ENCODE data around the gene BHLHA15. TPM values are rescaled to one million over a fixed set of nuclear protein-coding genes. Genes with fewer than 3 reads are reported as not detected.

BHLHA15 gene
- total RNA-seq, 1 experiment from 2014 or later: not detected

DNA sequence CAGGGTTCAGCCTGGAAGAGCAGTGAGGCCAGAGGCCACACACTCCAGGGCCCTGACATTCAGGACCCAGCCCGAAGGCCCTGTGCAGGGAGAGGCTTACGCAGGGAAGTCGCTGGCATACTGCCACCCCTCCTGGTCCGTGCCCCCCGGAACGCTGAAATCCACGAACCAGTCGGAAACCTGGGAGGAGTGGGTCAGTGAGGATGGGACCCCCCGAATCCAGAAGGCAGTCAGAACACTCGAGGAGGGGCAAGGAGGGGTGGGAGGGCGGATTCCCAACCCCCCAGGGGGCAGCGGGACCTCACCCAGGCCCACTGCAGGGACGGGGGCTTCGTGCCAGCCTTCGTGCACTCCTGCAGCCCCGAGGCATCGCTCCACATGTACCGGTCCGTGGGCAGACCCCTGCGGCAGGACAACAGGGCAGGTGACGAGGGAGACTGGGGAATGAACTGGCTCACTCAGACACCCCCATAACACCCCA is 13.5 kb downstream of the BHLHA15 start:
- no peak for DNase-seq (ENCODE audit: low spot score)

- DNase-seq (ENCODE audit: low spot score): no peak
These were observed 14.8 kb downstream of the BHLHA15 start for GRCh38 chr7:98225913-98226614.

DNA sequence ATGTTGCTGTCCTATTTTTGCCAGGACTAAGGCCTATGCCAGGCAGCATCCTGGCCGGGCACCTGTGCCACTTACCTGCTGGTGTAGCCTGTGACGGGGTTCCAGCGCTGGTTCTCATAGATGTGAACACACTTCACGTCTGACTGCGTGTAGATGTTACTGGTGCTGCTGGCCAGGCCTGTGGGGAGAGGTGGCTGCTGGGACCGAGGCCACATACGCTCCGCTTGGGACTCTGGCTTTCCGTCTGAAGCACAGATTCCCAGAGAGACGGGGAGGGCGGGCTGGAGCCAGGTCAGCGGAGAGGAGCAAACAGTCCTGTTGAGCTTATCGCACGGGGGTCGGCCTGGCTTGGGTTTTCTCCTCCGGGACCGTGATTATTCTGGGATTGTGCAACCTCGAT is 16.7 kb downstream of the BHLHA15 start:
- no peak for DNase-seq (ENCODE audit: low spot score)

GRCh38 chr7:98228801-98229200 is 17.6 kb downstream of the BHLHA15 start:
- DNase-seq (ENCODE audit: low spot score): no peak

DNA sequence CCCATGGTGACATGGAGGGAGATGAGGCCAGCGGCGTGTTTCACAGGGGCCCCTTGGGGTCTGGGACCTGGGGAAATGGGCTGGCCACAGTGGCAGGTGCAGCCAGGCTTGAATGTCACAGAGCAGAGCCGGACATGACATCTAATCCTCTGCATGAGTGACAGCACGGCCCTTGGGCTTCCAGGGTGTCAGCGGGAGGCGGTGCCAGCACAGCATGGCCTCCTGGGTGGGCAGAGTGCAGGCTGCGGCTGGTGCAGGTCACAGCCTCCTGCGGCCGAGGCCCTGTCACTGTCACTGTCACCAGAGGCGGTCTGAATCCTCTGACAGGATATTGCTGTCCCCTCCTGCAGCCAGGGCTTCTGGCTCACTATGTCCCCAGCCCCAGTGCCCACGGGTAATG is 18.2 kb downstream of the BHLHA15 start:
- no peak for DNase-seq (ENCODE audit: low spot score)

- no peak for DNase-seq (ENCODE audit: low spot score)
These were observed 18.9 kb downstream of the BHLHA15 start for GRCh38 chr7:98229991-98230745.

DNA sequence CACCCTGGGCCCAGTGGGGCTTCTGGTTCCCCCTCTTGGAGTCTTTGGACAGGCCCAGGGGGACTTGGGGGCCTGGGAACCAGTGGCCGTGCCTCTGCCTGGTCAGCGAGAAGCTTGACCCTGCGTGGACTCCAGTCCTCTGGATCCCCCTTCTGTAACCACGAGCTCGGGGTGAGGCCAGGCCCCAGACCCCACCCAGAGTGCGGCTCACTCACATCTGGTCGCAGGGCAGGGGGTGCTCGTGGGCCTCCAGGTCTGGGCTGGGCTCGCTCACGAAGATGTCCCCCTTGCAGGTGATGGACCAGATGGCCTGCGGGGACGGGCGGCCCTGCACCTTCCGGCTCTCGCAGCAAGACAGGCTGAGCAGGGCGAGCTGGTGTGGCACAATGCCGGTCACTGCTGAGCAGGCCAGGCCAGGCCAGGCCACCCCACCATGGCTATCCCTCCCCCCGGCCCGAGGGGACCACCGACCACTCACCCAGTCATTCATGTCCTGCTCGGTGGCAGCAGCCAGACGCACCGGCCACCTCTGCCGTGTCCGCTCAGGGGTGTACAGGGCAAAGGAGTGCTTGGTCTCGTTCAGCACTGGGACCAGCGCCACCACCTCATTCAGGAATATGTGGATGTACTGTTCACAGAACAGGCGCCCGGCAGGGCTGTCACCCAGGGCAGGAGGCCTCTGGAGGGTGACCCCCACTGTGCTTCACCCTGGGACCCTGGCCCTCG is 19.7 kb downstream of the BHLHA15 start:
- no peak for DNase-seq (ENCODE audit: low spot score)

- no peak for DNase-seq (ENCODE audit: low spot score)
These were observed 20.4 kb downstream of the BHLHA15 start for GRCh38 chr7:98231493-98232262.

DNA sequence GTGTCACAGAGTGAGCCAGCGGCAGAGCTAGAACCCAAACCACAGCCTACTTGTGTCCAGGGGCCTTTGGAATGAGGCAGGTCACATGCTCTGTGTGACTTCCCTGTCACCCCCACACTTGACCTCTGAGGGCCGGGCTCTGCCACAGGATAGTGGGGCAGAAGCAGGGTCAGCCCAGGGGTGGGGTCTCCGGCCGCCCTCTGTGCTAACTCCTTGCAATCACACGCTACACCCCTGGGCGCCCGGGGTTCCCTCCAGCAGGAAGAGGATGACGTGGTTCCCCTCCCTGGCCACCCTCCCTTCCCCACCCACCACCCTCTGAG is 21.0 kb downstream of the BHLHA15 start:
- DNase-seq (ENCODE audit: low spot score): no peak

- DNase-seq (ENCODE audit: low spot score): no peak
These were observed 21.6 kb downstream of the BHLHA15 start for GRCh38 chr7:98232799-98233198.

DNA sequence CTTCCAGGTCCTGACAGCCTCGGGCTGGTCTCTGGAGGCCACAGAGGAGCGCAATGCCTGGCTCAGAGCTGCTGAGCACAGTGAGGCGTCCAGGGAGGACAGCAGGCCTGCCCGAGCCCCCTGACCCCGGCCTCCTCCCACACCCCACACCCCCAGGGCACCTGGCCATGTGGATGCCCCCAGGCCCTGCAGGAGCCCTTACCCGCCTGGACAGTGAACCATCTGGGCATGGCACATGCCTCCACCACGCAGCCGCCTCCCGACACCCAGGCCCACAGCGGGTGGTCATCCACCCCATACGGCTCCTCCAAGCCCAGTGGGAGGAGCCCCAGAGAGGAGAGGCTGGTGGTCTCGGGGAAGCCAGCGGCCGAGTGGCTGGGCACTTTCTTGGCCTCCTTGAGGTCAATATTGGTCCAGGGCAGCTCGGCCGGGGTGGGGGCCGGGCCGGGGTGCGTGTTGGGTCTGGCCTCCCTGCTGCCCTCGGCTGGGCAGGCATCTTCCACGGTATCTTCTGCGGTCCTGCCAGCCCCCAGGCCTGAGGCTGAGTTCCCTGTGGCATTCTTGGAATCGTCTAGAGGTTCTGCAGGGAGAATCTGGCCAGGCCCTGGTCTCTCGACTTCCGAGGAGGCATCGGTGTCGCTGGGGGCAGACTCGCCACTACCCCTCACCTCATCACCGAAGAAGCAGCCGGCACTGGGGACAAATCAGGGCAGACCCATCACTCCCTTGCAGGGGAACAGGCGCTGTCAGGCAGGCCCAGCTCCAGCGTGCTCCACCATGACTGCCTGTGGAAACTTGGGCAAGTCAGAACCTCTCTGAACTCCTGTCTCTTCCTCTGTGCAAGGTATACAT is 22.2 kb downstream of the BHLHA15 start:
- DNase-seq (ENCODE audit: low spot score): no peak

GRCh38 chr7:98234429-98235147 is 23.3 kb downstream of the BHLHA15 start:
- DNase-seq (ENCODE audit: low spot score): no peak

GRCh38 chr7:98235901-98236300 is 24.7 kb downstream of the BHLHA15 start:
- DNase-seq (ENCODE audit: low spot score): no peak

GRCh38 chr7:98236355-98237185 is 25.3 kb downstream of the BHLHA15 start:
- no peak for DNase-seq (ENCODE audit: low spot score)

DNA sequence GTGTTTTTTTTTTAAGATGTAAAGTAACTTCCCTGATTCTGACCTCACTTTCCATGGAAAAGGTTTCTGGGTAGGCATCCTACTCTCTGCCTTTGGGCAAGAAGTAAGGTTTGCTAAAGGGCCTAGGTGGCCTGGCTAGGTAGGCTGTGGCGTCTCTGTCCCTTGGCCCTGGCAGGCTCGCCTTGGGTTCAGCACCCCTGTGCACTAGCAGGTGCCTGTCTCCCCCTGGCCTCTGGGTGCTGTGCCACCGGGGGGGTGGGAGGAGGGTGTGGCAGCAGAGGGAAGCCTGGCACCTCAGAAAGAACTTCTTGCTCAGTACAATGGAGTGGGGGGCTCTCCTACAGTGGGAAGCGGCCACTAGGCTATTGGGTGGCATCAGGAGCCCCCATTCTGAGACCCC is 26.8 kb downstream of the BHLHA15 start:
- no peak for DNase-seq (ENCODE audit: low spot score)

DNA sequence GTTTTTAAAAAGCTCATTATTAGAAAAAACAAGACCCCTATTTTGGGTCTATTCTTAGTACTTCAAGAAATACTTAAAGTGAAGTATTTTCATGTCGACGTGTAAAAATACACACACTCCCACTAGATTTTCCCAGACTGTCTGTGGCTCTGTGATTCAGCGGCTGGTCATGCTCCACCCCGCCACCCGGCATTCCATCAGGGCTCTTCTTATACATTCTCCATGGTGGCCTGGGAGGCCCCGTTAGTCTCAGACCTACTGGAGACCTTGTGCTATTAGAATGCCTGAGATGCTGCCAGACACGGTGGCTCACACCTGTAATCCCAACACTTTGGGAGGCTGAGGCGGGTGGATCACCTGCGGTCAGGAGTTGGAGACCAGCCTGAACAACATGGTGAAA is 27.7 kb downstream of the BHLHA15 start:
- no peak for DNase-seq (ENCODE audit: low spot score)

DNA sequence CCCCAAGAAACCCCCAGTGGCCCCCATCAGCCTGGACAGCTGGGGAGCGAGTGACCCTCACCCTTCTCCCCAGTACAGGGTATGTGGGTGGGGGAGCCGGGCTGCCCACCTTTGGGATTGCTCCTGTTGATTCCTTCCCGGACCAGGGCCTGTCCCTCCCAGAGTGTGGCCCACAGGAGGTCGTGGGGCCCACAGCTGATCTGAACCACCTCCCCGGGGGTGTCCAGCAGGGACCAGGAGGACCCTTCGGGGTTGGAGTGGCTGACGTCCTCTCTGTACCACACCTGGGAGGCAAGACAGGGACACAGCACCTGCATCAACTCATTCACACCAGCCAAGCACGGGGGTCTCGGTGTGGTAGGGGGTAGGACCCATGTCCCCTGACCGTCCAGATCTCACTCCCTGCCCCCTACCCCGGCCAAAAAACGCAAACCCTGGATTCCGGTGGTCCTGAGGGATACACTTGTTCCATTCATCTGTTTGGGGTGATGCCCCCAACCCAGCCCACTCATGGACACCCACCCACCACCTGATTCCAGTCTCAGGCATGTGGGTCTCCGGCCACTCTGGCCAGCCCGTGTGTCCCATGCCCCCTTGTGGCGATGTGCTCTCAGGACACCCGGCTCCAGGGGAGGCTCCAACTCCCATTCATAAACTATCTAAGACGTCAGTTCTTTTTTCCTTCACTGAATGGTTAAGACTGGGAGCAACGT is 29.9 kb downstream of the BHLHA15 start:
- peak; percentile 44 for DNase-seq (ENCODE audit: low spot score)

- DNase-seq (ENCODE audit: low spot score): no peak
These were observed 30.5 kb downstream of the BHLHA15 start for GRCh38 chr7:98241674-98242241.

Measured in H4 (cell line).